Fibroblast of lung (primary cell): Measurements from ENCODE around the gene ZPR1. TPM values are rescaled to one million over a fixed set of nuclear protein-coding genes. Genes with fewer than 3 reads are reported as not detected.

Source experiments
- DNase-seq, 2 donors: peaks; one replicate each; pipeline versions ENCODE4 v3.0.0 to v3.0.0-alpha.2; 2010; ENCODE audit warnings: low read depth in 2 of 2
- H2AFZ ChIP-seq: 2 replicates; pipeline ENCODE4 v1.5.1; 2012; ENCODE audit warnings: low read length, control low read depth, inconsistent platforms
- H3K27ac ChIP-seq: 2 replicates; pipeline ENCODE4 v1.5.1; 2011; ENCODE audit warnings: low read length, control low read depth; ENCODE audit not compliant: insufficient read depth
- H3K27me3 ChIP-seq: 2 replicates; pipeline ENCODE4 v1.5.1; 2011; ENCODE audit warnings: mild to moderate bottlenecking, low read length; ENCODE audit not compliant: control insufficient read depth, insufficient read depth
- H3K36me3 ChIP-seq: 2 replicates; pipeline ENCODE4 v1.5.1; 2011; ENCODE audit warnings: low read length; ENCODE audit not compliant: control insufficient read depth, insufficient read depth
- H3K4me1 ChIP-seq: 2 replicates; pipeline ENCODE4 v1.5.1; 2011; ENCODE audit warnings: low read length; ENCODE audit not compliant: control insufficient read depth, insufficient read depth; ENCODE audit errors: extremely low read depth
- H3K4me2 ChIP-seq: 2 replicates; pipeline ENCODE4 v1.5.1; 2011; ENCODE audit warnings: low read length, control low read depth; ENCODE audit not compliant: insufficient read depth; ENCODE audit errors: extremely low read depth
- H3K4me3 ChIP-seq, 4 experiments: fragments of 200-600 bp in 1 of 4; sonication (generic) in 1 of 4; replicated peaks in 1 of 4; 2 replicates each; pipeline ENCODE4 v1.5.1; 2011 to 2016; ENCODE audit warnings: low read length in 4 of 4, low read depth in 3 of 4, mild to moderate bottlenecking in 3 of 4, control low read depth in 2 of 4, inconsistent platforms in 1 of 4, mixed read lengths in 1 of 4; ENCODE audit not compliant: insufficient read depth in 1 of 4; ENCODE audit errors: control extremely low read depth in 1 of 4
- H3K79me2 ChIP-seq: 2 replicates; pipeline ENCODE4 v1.5.1; 2012; ENCODE audit warnings: mild to moderate bottlenecking, low read length, inconsistent platforms; ENCODE audit not compliant: control insufficient read depth, insufficient read depth
- H3K9ac ChIP-seq: 2 replicates; pipeline ENCODE4 v1.5.1; 2011; ENCODE audit warnings: mild to moderate bottlenecking, low read length, control low read depth; ENCODE audit not compliant: insufficient read depth
- H3K9me3 ChIP-seq: 2 replicates; pipeline ENCODE4 v1.5.1; 2012; ENCODE audit warnings: low read depth, low read length; ENCODE audit not compliant: control insufficient read depth, insufficient read depth
- H4K20me1 ChIP-seq: 2 replicates; pipeline ENCODE4 v1.5.1; 2011; ENCODE audit warnings: low read length; ENCODE audit not compliant: control insufficient read depth, insufficient read depth; ENCODE audit errors: extremely low read depth
- EZH2 ChIP-seq: IDR thresholded peaks from 2 replicates; pipeline ENCODE4 v1.5.1; 2012; ENCODE audit warnings: low read length, control low read depth, mild to moderate bottlenecking; ENCODE audit errors: missing control alignments
- polyA plus RNA-seq, 2 donors: library from polyadenylated mRNA; depleted of rRNA in 1 of 2; stranded (reverse) in 1 of 2; unstranded in 1 of 2; fragments of >200 nt; gene quantifications; 2 replicates each; pipeline ENCODE4 v1.2.1, GENCODE V29; 2011 to 2012; ENCODE audit warnings: missing spikeins in 1 of 2
- total RNA-seq: library from RNA; depleted of rRNA; stranded (reverse); fragments of >200 nt; gene quantifications from 2 replicates; pipeline ENCODE4 v1.2.1, GENCODE V29; 2014
- TF ChIP-seq, protein P1 (sequence below), 2 donors: IDR thresholded peaks in 1 of 2; conservative IDR thresholded peaks in 1 of 2; 1 replicate in 1 of 2; 2 replicates in 1 of 2; pipeline ENCODE4 v1.5.1; 2011 to 2012; ENCODE audit warnings: low read length in 2 of 2, control low read depth in 1 of 2, inconsistent platforms in 1 of 2, low read depth in 1 of 2, mild to moderate bottlenecking in 1 of 2

ZPR1 gene
- total and polyA plus RNA-seq, 2 donors (not counting 1 experiment from before 2014, with no cell fraction given) = 28.4 to 56.4 TPM

DNA sequence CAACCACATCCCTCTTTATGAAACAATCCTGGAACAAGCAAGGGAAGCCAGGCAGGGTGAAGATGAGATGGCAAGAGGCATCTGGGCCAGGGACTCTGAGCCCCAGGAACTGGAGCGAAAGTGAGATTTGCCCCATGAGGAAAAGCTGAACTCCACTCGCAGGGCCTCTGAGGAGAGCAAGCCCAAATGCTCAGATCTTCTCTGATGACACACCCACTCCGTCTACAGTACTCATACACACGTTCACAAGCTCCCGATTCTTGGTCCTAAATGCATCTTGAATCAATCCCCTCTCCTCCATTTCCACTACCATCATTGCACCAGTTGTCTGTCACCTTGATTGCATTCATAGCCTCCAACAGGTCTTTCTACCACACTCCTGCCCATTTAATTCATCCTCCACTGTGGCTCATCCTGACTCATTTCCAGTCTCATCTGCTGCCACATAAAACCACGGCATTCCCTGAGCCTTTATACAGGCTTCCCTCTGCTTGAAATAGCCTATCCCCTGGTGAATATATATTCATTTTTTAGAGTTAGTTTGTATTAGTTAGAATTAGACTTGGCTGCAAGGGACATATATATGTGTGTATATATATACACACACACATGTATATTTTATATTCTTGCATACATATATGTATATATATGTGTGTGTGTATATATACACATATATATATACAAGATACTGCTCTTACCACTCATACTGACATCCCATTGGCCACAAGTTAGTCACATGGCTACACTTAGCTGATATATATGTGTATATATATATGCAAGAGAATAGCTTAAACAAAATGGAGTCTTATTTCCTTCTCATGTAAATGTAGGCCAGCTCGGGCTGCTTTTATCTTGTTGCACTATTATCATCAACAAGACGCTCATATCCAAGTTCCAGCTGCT is 5.3 kb upstream of the ZPR1 start:
- Histone ChIP-seq H3K4me2 (peak overlapping the region; percentile 2), H3K4me1 (peaks cover 9% of the 10 kb centered on the region), H3K27me3 (no peaks in the 10 kb centered on the region), H3K4me3 (no peak overlapping the region), H3K9ac (no peak overlapping the region), H3K79me2 (no peaks in the 10 kb centered on the region), H2AFZ (peak overlapping the region; percentile 39), H3K27ac (no peak overlapping the region), H3K36me3 (no peaks in the 10 kb centered on the region), H3K9me3 (no peaks in the 10 kb centered on the region), H4K20me1 (no peaks in the 10 kb centered on the region)
- TF ChIP-seq, protein P1, sequence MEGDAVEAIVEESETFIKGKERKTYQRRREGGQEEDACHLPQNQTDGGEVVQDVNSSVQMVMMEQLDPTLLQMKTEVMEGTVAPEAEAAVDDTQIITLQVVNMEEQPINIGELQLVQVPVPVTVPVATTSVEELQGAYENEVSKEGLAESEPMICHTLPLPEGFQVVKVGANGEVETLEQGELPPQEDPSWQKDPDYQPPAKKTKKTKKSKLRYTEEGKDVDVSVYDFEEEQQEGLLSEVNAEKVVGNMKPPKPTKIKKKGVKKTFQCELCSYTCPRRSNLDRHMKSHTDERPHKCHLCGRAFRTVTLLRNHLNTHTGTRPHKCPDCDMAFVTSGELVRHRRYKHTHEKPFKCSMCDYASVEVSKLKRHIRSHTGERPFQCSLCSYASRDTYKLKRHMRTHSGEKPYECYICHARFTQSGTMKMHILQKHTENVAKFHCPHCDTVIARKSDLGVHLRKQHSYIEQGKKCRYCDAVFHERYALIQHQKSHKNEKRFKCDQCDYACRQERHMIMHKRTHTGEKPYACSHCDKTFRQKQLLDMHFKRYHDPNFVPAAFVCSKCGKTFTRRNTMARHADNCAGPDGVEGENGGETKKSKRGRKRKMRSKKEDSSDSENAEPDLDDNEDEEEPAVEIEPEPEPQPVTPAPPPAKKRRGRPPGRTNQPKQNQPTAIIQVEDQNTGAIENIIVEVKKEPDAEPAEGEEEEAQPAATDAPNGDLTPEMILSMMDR (conservative IDR thresholded peaks at IDR 0.05 in 1 of 2, IDR thresholded peaks at IDR 0.05 in 1 of 2; ENCODE audit: low read depth in 1 of 2, low read length in 2 of 2) = no peak
- TF ChIP-seq EZH2 = no peak
- DNase-seq = peak in 1 of 2 donors; percentile 85

DNA sequence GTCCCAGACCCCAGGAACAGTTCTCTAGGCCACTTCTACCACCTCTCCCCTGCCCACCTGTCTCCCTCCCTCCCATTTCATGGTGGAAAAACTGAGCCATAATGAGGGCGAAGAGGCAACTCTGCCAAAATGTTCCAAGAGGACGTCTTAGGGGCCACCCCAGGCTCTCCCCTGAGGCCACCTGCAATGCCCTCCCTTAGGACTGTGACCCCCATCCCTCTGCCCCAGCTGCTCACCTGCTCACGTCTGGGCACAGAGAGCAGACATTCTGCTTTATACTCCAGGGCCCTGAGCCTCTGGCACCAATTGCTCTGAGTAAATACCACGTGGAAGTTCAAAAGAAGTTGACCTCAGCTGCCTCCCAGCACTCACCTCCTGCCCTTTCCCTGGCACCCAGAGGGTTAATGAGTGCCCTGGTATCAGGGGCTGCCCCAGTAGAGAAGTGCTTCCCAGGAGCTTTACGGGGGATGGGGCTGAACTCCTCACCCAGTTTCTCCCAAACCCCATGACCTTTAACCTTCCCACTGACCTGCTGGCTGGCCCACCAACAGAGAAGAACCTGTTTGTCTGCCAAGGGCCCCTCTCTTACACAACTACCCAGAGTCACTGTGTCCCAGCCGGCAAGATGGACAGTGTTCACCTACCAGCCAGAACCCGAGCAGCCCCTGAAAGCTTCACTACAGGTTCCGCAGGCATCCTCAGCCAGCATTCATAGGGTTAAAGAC is 4.5 kb upstream of the ZPR1 start:
- H3K9ac ChIP-seq = no peak overlapping the region
- no peak overlapping the region for H2AFZ ChIP-seq
- H3K79me2 ChIP-seq = peaks cover 4% of the 10 kb centered on the region
- no peak overlapping the region for H3K27ac ChIP-seq
- no peaks in the 10 kb centered on the region for H3K36me3 ChIP-seq
- no peak for TF ChIP-seq EZH2
- TF ChIP-seq, protein P1 (conservative IDR thresholded peaks at IDR 0.05 in 1 of 2, IDR thresholded peaks at IDR 0.05 in 1 of 2; ENCODE audit: low read depth in 1 of 2, low read length in 2 of 2) = no peak
- H3K4me2 ChIP-seq = no peak overlapping the region
- no peaks in the 10 kb centered on the region for H3K27me3 ChIP-seq
- H3K4me1 ChIP-seq = peaks cover 9% of the 10 kb centered on the region
- no peaks in the 10 kb centered on the region for H3K9me3 ChIP-seq
- H4K20me1 ChIP-seq = no peaks in the 10 kb centered on the region
- no peak for DNase-seq
- H3K4me3 ChIP-seq = no peak overlapping the region

DNA sequence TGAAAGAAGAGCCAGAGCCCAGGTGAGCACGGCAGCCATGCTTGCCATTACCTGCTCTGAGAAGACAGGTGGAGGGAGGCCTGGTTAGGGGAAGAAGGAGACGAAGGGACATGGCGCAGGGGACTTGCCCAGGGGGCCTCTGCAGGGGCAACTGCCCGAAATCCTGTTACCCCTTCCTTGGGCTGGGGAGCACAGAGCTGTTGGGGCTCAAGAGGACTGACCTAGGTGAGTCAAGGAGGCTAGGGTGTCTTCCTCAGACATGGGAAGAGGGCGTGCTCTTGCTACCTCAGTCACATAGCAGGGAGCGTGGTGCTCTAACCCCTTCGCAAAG is 4.0 kb upstream of the ZPR1 start, which contains the start of gene APOA5:
APOA5 (minus strand) TSS at position 67 of the 331 bp plus-strand sequence; CDS start at position 48, 19 bp downstream.
- Histone ChIP-seq H3K79me2 (peaks cover 9% of the 10 kb centered on the region), H3K9me3 (no peaks in the 10 kb centered on the region), H3K36me3 (no peaks in the 10 kb centered on the region), H2AFZ (peak within 1 kb of the TSS; percentile 80), H3K4me3 (no peak within 1 kb of the TSS), H3K4me1 (peaks cover 9% of the 10 kb centered on the region), H3K27ac (no peak within 1 kb of the TSS), H4K20me1 (no peaks in the 10 kb centered on the region), H3K27me3 (no peaks in the 10 kb centered on the region), H3K4me2 (no peak within 1 kb of the TSS), H3K9ac (no peak within 1 kb of the TSS)
- DNase-seq = no peak
- TF ChIP-seq EZH2 = no peak
- TF ChIP-seq, protein P1 (conservative IDR thresholded peaks at IDR 0.05 in 1 of 2, IDR thresholded peaks at IDR 0.05 in 1 of 2; ENCODE audit: low read depth in 1 of 2, low read length in 2 of 2) = no peak
